ENCODE results near the gene RREB1. TPM values are rescaled to one million over a fixed set of nuclear protein-coding genes. Genes with fewer than 3 reads are reported as not detected.

The RREB1 gene
- polyA plus RNA-seq, 1 experiment, result 1.2 TPM

GRCh38 chr6:7170117-7170732 is 62.5 kb downstream of the RREB1 start:
- TF ChIP-seq, protein P1, sequence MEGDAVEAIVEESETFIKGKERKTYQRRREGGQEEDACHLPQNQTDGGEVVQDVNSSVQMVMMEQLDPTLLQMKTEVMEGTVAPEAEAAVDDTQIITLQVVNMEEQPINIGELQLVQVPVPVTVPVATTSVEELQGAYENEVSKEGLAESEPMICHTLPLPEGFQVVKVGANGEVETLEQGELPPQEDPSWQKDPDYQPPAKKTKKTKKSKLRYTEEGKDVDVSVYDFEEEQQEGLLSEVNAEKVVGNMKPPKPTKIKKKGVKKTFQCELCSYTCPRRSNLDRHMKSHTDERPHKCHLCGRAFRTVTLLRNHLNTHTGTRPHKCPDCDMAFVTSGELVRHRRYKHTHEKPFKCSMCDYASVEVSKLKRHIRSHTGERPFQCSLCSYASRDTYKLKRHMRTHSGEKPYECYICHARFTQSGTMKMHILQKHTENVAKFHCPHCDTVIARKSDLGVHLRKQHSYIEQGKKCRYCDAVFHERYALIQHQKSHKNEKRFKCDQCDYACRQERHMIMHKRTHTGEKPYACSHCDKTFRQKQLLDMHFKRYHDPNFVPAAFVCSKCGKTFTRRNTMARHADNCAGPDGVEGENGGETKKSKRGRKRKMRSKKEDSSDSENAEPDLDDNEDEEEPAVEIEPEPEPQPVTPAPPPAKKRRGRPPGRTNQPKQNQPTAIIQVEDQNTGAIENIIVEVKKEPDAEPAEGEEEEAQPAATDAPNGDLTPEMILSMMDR (IDR thresholded peaks at IDR 0.05; ENCODE audit: insufficient read depth, low read depth, low read length), result no peak
- H3K36me3 ChIP-seq (ENCODE audit: control insufficient read depth, insufficient read depth, low read length), result no peaks in the 10 kb centered on the region
- CTCF ChIA-PET, result no interaction called here
- H3K27me3 ChIP-seq (ENCODE audit: control insufficient read depth, insufficient read depth, low read length), result no peaks in the 10 kb centered on the region
- no peak overlapping the region for H3K4me3 ChIP-seq (ENCODE audit: low read depth, low read length)
- DNase-seq (ENCODE audit: low read depth), result no peak
- POLR2A ChIA-PET, result no interaction called here

DNA sequence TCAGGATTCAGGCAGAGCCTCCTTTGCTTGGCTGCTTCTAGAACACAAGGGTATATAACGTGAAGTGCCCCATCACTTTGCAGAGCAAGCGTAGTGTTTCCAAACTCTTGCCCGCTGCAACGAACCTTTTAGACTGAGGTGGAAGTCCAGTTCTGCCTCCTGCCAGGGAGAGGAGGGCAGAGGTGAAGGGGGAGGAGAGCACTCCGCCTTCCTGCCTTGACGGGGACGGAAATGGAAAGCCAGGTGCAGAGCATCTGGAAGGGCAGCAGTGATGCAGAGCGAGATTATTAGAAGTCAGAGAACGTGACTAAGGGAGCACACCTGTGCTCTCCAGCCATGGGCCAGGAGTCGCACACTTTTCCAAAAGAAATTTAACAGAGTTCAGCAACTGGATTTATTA is 63.4 kb downstream of the RREB1 start:
- no peak for DNase-seq (ENCODE audit: low read depth)

GRCh38 chr6:7171733-7172132 is 64.0 kb downstream of the RREB1 start:
- DNase-seq (ENCODE audit: low read depth), result no peak
- ChIA-PET CTCF (no interaction called here), POLR2A (no interaction called here)
- TF ChIP-seq, protein P1 (IDR thresholded peaks at IDR 0.05; ENCODE audit: insufficient read depth, low read depth, low read length), result no peak
- no peaks in the 10 kb centered on the region for H3K36me3 ChIP-seq (ENCODE audit: control insufficient read depth, insufficient read depth, low read length)
- H3K4me3 ChIP-seq (ENCODE audit: low read depth, low read length), result no peak overlapping the region
- no peaks in the 10 kb centered on the region for H3K27me3 ChIP-seq (ENCODE audit: control insufficient read depth, insufficient read depth, low read length)

More for the DNA sequence above, 63.4 kb downstream of the RREB1 start:
- POLR2A ChIA-PET, result no interaction called here
- Histone ChIP-seq H3K4me3 (ENCODE audit: low read depth, low read length) (no peak overlapping the region), H3K36me3 (ENCODE audit: control insufficient read depth, insufficient read depth, low read length) (no peaks in the 10 kb centered on the region), H3K27me3 (ENCODE audit: control insufficient read depth, insufficient read depth, low read length) (no peaks in the 10 kb centered on the region)
- CTCF ChIA-PET, result no interaction called here
- TF ChIP-seq, protein P1 (IDR thresholded peaks at IDR 0.05; ENCODE audit: insufficient read depth, low read depth, low read length), result no peak

DNA sequence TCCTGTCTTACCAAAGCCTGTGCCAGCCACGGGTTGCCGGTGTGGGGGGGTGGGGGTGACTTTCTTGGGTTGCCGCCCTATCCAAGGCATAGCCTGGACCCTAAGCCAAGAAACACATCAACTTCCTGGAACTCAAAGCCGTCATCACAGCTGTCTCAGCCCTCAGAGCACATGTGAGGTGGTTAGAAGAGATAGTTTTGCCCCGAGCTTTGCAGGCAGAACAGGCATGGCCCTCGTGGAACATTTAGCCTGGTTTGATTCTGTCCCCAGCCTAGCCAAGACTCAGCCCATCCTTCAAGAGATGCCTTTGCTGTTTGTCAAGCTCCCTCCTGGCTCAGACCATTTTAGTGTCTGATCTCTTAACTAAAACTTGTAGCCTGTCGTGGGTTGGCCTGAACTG is 64.9 kb downstream of the RREB1 start:
- H3K27me3 ChIP-seq (ENCODE audit: control insufficient read depth, insufficient read depth, low read length), result no peaks in the 10 kb centered on the region

DNA sequence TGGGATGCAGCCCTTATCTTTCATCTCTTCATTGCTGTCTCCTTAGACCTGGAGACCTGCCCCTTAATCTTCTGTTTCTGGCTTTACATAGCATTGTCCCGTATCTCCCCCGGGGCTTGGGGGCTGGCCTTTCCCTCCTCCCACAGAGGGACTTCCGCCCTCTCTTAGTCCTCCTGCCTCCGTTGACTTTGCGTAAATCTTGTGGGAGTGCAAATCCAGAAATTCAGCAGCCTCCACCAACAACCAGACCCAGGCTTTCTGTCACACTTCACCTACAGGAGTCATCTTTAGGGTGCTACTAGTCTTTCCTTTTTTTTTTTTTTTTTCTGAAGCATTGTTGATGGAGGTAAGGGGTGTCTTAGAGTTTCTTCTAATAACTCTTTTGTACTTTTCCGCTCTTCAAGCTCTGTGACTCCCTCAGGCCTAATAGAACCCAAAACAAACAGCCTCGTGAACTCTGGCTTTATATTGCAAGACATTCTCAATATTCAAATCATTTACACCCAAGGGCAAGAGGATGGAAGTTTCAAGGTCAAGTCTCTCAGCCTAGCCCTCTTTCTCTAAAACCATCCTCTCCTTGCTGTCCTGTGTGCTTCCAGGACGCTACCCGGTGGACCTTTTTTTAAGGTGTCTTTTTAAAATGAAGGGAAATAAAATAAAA is 66.2 kb downstream of the RREB1 start:
- Histone ChIP-seq H3K27me3 (ENCODE audit: control insufficient read depth, insufficient read depth, low read length) (no peaks in the 10 kb centered on the region), H3K4me3 (ENCODE audit: low read depth, low read length) (no peak overlapping the region), H3K36me3 (ENCODE audit: control insufficient read depth, insufficient read depth, low read length) (no peaks in the 10 kb centered on the region; the same call in 1 of the 2 replicates)
- no peak for DNase-seq (ENCODE audit: low read depth)
- ChIA-PET CTCF (no interaction called here), POLR2A (no interaction called here)
- TF ChIP-seq, protein P1 (IDR thresholded peaks at IDR 0.05; ENCODE audit: insufficient read depth, low read depth, low read length), result no peak

More for the DNA sequence above, 64.9 kb downstream of the RREB1 start:
- DNase-seq (ENCODE audit: low read depth), result no peak
- Histone ChIP-seq H3K4me3 (ENCODE audit: low read depth, low read length) (no peak overlapping the region), H3K36me3 (ENCODE audit: control insufficient read depth, insufficient read depth, low read length) (no peaks in the 10 kb centered on the region)
- ChIA-PET POLR2A (no interaction called here), CTCF (no interaction called here)
- TF ChIP-seq, protein P1 (IDR thresholded peaks at IDR 0.05; ENCODE audit: insufficient read depth, low read depth, low read length), result no peak
